Brain microvascular endothelial cell (primary cell): Measurements from ENCODE around the gene ABHD12.

ENCODE experiments used
- DNase-seq: peaks from one replicate; pipeline ENCODE4 v3.0.0-alpha.2; 2020
- H3K27ac ChIP-seq: fragments of 250-450 bp; sonication (Bioruptor Pico); 2 replicates; pipeline ENCODE4 v1.5.1; 2020; ENCODE audit warnings: mild to moderate bottlenecking, moderate library complexity
- H3K27me3 ChIP-seq: fragments of 250-450 bp; sonication (Bioruptor Pico); replicated peaks from 2 replicates; pipeline ENCODE4 v1.5.1; 2020; ENCODE audit warnings: mild to moderate bottlenecking
- H3K36me3 ChIP-seq: fragments of 250-450 bp; sonication (Bioruptor Pico); replicated peaks from 2 replicates; pipeline ENCODE4 v1.5.1; 2020; ENCODE audit warnings: mild to moderate bottlenecking
- H3K4me3 ChIP-seq: 2 replicates; pipeline ENCODE4 v1.5.1; 2011; ENCODE audit warnings: low read depth, mild to moderate bottlenecking, control low read depth, low read length, moderate library complexity
- CTCF ChIP-seq: IDR thresholded peaks from 2 replicates; pipeline ENCODE4 v1.5.1; 2011; ENCODE audit warnings: low read depth, mild to moderate bottlenecking, moderate library complexity, low read length, control low read depth, inconsistent platforms; ENCODE audit errors: missing control alignments
- in situ Hi-C: cut with HindIII; loops from 2 replicates; pipeline ENCODE4 v1.10.0; 2017; ENCODE audit warnings: low sequenced_read_pairs, low pct_ligation_motif_present

The ABHD12 gene

DNA sequence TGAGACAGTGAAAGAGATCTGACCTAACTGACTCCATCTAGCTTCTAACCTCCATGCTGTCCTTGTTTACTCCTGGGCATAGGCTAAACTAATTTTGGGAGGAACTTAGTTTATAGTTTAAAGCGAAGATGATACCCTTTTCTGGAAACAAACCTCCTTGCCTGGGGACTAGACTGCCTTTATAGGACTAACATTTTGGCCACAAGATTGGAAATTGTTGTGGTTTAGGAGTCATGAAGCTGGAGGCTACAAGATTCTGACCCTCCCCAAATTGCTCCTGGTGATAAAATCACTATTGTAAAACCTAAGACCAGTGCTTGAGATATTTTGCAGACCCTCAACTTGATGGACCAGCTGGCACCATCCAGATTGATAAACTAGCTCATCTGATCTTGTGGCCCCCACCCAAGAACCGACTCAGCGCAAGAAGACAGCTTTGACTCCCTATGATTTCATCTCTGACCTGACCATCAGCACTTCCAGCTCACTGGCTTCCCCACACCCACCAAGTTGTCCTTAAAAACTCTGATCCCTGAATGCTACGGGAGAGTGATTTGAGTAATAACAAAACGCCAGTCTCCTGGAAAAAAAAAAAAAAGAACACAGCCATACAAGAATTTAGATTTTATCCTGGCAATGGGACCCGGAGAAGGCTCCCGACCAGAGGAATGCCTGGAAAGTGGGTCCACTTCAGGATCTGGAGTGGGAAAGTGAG, 63.0 kb downstream of the ABHD12 start:
- no peak for DNase-seq
- no peaks in the 10 kb centered on the region for H3K27me3 ChIP-seq
- in situ Hi-C loops = no loop called here
- H3K4me3 ChIP-seq = no peak overlapping the region
- no peaks in the 10 kb centered on the region for H3K36me3 ChIP-seq
- no peak for TF ChIP-seq CTCF
- H3K27ac ChIP-seq = no peak overlapping the region

DNA sequence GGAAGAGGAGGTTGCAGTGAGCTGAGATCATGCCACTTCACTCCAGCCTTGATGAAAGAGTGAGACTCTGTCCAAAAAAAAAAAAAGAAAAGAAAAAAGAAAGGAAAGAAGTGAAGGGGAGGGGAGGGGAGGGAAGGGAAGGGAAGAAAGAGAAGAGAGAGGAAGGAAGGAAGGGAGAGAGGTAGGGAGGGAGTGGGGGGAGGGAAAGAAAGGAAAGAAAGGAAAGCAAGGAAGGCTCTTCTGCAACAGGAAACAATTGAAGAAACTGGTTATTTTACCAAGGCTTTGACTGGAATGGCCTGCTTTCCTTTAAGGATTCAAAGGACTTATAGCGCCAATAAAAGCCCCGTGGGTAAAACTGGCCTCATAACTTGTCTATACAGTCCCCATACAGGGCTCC, 64.6 kb downstream of the ABHD12 start:
- in situ Hi-C loops = no loop called here
- Histone ChIP-seq H3K36me3 (peaks cover 6% of the 10 kb centered on the region), H3K27me3 (no peaks in the 10 kb centered on the region), H3K27ac (no peak overlapping the region), H3K4me3 (no peak overlapping the region)
- no peak for TF ChIP-seq CTCF
- no peak for DNase-seq

GRCh38 chr20:25325073-25325472, 65.6 kb downstream of the ABHD12 start:
- Histone ChIP-seq H3K27me3 (no peaks in the 10 kb centered on the region), H3K4me3 (no peak overlapping the region), H3K27ac (no peak overlapping the region), H3K36me3 (peaks cover 6% of the 10 kb centered on the region)
- no peak for TF ChIP-seq CTCF
- DNase-seq = no peak
- in situ Hi-C loops = no loop called here

GRCh38 chr20:25324412-25324811, 66.2 kb downstream of the ABHD12 start:
- H3K36me3 ChIP-seq = peaks cover 6% of the 10 kb centered on the region
- in situ Hi-C loops = no loop called here
- DNase-seq = no peak

GRCh38 chr20:25323496-25324246, 67.0 kb downstream of the ABHD12 start:
- Histone ChIP-seq H3K27ac (no peak overlapping the region), H3K4me3 (no peak overlapping the region), H3K27me3 (no peaks in the 10 kb centered on the region), H3K36me3 (peaks cover 6% of the 10 kb centered on the region)
- TF ChIP-seq CTCF = no peak
- in situ Hi-C loops = no loop called here
- DNase-seq = no peak

More at GRCh38 chr20:25324412-25324811, 66.2 kb downstream of the ABHD12 start:
- TF ChIP-seq CTCF = no peak
- no peaks in the 10 kb centered on the region for H3K27me3 ChIP-seq
- H3K27ac ChIP-seq = no peak overlapping the region
- no peak overlapping the region for H3K4me3 ChIP-seq

DNA sequence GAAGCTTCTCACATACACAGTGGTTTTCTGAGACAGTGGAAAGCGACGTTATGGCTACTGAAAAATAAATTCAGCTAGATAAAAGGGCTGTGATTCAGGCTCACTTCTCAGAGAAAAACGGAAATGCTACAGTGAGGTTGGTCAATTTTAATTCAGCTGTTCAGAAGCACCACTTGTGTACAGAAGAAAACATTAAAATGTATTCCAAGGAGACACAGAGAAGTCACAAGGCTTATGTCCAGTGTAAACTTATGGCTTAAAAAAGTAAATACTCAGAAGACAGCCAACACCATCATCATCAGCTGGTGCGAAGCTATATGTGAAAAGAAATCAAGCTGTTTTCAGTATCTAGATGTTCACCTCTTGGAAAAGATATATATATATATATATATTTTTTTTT, 68.6 kb downstream of the ABHD12 start:
- DNase-seq = no peak
- in situ Hi-C loops = no loop called here
- peaks cover 6% of the 10 kb centered on the region for H3K36me3 ChIP-seq
- no peak for TF ChIP-seq CTCF
- H3K4me3 ChIP-seq = no peak overlapping the region
- no peaks in the 10 kb centered on the region for H3K27me3 ChIP-seq
- no peak overlapping the region for H3K27ac ChIP-seq
